ENCODE results near the gene GBGT1. TPM values are rescaled to one million over a fixed set of nuclear protein-coding genes. Genes with fewer than 3 reads are reported as not detected.

Gene GBGT1
- total RNA-seq, 1 experiment from 2014 or later = 16.5 TPM

- Mint-ChIP-seq H3K36me3 (peaks cover 21% of the 10 kb centered on the region), H3K9me3 (no peaks in the 10 kb centered on the region), H3K27me3 (ENCODE audit: low read depth) (no peaks in the 10 kb centered on the region), H3K27ac (no peak overlapping the region), H3K4me1 (peaks cover 3% of the 10 kb centered on the region), H3K4me3 (no peak overlapping the region)
- no peak for DNase-seq (ENCODE audit: low spot score)
- TF ChIP-seq ZNF671 (CRISPR knock-in tag; IDR thresholded peaks at IDR 0.05) (no peak), TCF7 (CRISPR knock-in tag; IDR thresholded peaks at IDR 0.05; ENCODE audit: low read depth) (no peak), TP53 (CRISPR knock-in tag; IDR thresholded peaks at IDR 0.05) (no peak), ZNF121 (CRISPR knock-in tag; IDR thresholded peaks at IDR 0.05) (no peak), ATF2 (CRISPR knock-in tag; IDR thresholded peaks at IDR 0.05; ENCODE audit: borderline replicate concordance, low read depth) (no peak), PRDM15 (CRISPR knock-in tag; IDR thresholded peaks at IDR 0.05) (no peak), NR2C2 (CRISPR knock-in tag; IDR thresholded peaks at IDR 0.05) (no peak), JAZF1 (CRISPR knock-in tag; IDR thresholded peaks at IDR 0.05) (no peak), ZNF317 (CRISPR knock-in tag; IDR thresholded peaks at IDR 0.05; ENCODE audit: borderline replicate concordance, low read depth) (no peak), ATF1 (CRISPR knock-in tag; IDR thresholded peaks at IDR 0.05) (no peak)
- ChIA-PET POLR2A (no interaction called here), CTCF (interaction anchor here (0.8 to 7.8 kb wide), 4 partner anchors 9 to 76 kb away, joined by 3 to 93 read pairs (median 6); no protein-coding TSS in a partner anchor)
- no peak for ATAC-seq
Measured at GRCh38 chr9:133109931-133110650, 53.6 kb downstream of the GBGT1 start.

GRCh38 chr9:133108794-133109641 is 54.7 kb downstream of the GBGT1 start:
- ATAC-seq = no peak
- Mint-ChIP-seq H3K27me3 (ENCODE audit: low read depth) (no peaks in the 10 kb centered on the region), H3K4me1 (peaks cover 3% of the 10 kb centered on the region), H3K4me3 (no peak overlapping the region), H3K27ac (no peak overlapping the region), H3K36me3 (peaks cover 21% of the 10 kb centered on the region), H3K9me3 (no peaks in the 10 kb centered on the region)
- no peak for DNase-seq (ENCODE audit: low spot score)
- CTCF ChIA-PET = interaction anchor here (0.8 to 7.8 kb wide), 3 partner anchors 10 to 77 kb away, joined by 3 to 93 read pairs (median 8); no protein-coding TSS in a partner anchor
- POLR2A ChIA-PET = no interaction called here
- TF ChIP-seq MLX (CRISPR knock-in tag; IDR thresholded peaks at IDR 0.05) (no peak), FOXP1 (CRISPR knock-in tag; IDR thresholded peaks at IDR 0.05; ENCODE audit: borderline replicate concordance) (no peak), EMX1 (CRISPR knock-in tag; IDR thresholded peaks at IDR 0.05) (no peak), OVOL2 (CRISPR knock-in tag; IDR thresholded peaks at IDR 0.05; ENCODE audit: borderline replicate concordance) (no peak), ZNF671 (CRISPR knock-in tag; IDR thresholded peaks at IDR 0.05) (no peak), ZNF219 (CRISPR knock-in tag; IDR thresholded peaks at IDR 0.05; ENCODE audit: borderline replicate concordance) (no peak), MYBL2 (CRISPR knock-in tag; IDR thresholded peaks at IDR 0.05) (no peak), ETV6 (CRISPR knock-in tag; IDR thresholded peaks at IDR 0.05) (no peak), NFATC4 (CRISPR knock-in tag; IDR thresholded peaks at IDR 0.05) (no peak), ZNF232 (CRISPR knock-in tag; IDR thresholded peaks at IDR 0.05) (no peak), TEAD4 (CRISPR knock-in tag; IDR thresholded peaks at IDR 0.05) (no peak), ZNF396 (CRISPR knock-in tag; IDR thresholded peaks at IDR 0.05; ENCODE audit: borderline replicate concordance) (no peak), ZNF281 (CRISPR knock-in tag; IDR thresholded peaks at IDR 0.05) (no peak), FOXJ3 (CRISPR knock-in tag; IDR thresholded peaks at IDR 0.05; ENCODE audit: borderline replicate concordance) (no peak), E2F5 (CRISPR knock-in tag; IDR thresholded peaks at IDR 0.05) (no peak), MAX (CRISPR knock-in tag; IDR thresholded peaks at IDR 0.05) (no peak)

Measured in WTC11 (cell line).